HEK293T (cell line): ENCODE data around the gene ASPSCR1.

ENCODE experiments used
- CTCF ChIA-PET: fragments of 350-600 bp; formaldehyde crosslinking; extraction: SDS; loops from one replicate; lab custom pipeline; 2021; ENCODE audit warnings: antibody characterized with exemption, inconsistent platforms; lab: Yijun Ruan, JAX
- POLR2A ChIA-PET: fragments of 350-600 bp; formaldehyde crosslinking; extraction: SDS; loops from one replicate; lab custom pipeline; 2020; ENCODE audit warnings: antibody characterized with exemption, inconsistent platforms; lab: Yijun Ruan, JAX
- DNase-seq: peaks from one replicate; pipeline ENCODE4 v3.0.0; 2012; ENCODE audit warnings: mixed read lengths; ENCODE audit errors: extremely low spot score
- ARNT ChIP-seq: fragments of 450-650 bp; IDR thresholded peaks from 2 replicates; pipeline ENCODE4 v1.6.1; 2017; ENCODE audit warnings: mild to moderate bottlenecking
- BHLHE40 ChIP-seq: fragments of 450-650 bp; IDR thresholded peaks from 2 replicates; pipeline ENCODE4 v1.6.1; 2016; ENCODE audit warnings: mild to moderate bottlenecking, moderate library complexity, borderline replicate concordance
- CTBP1 ChIP-seq: fragments of 450-650 bp; IDR thresholded peaks from 2 replicates; pipeline ENCODE4 v1.6.1; 2016; ENCODE audit warnings: borderline replicate concordance
- ELF4 ChIP-seq: fragments of 450-650 bp; IDR thresholded peaks from 2 replicates; pipeline ENCODE4 v1.6.1; 2017; ENCODE audit warnings: antibody characterized with exemption
- FOXA1 ChIP-seq: fragments of 450-650 bp; IDR thresholded peaks from 2 replicates; pipeline ENCODE4 v1.6.1; 2016; ENCODE audit warnings: mild to moderate bottlenecking
- FOXK2 ChIP-seq: fragments of 450-650 bp; IDR thresholded peaks from 2 replicates; pipeline ENCODE4 v1.6.1; 2016; ENCODE audit warnings: mild to moderate bottlenecking
- FOXM1 ChIP-seq: fragments of 450-650 bp; IDR thresholded peaks from 2 replicates; pipeline ENCODE4 v1.6.1; 2017; ENCODE audit warnings: mild to moderate bottlenecking, borderline replicate concordance
- HDGF ChIP-seq: fragments of 450-650 bp; IDR thresholded peaks from 2 replicates; pipeline ENCODE4 v1.6.1; 2017; ENCODE audit warnings: antibody characterized with exemption, borderline replicate concordance
- L3MBTL2 ChIP-seq: fragments of 450-650 bp; conservative IDR thresholded peaks from 2 replicates; pipeline ENCODE4 v1.6.1; 2016; ENCODE audit warnings: mild to moderate bottlenecking
- LEF1 ChIP-seq: fragments of 450-650 bp; IDR thresholded peaks from 2 replicates; pipeline ENCODE4 v1.6.1; 2017; ENCODE audit warnings: mild to moderate bottlenecking, borderline replicate concordance
- NFRKB ChIP-seq: fragments of 450-650 bp; IDR thresholded peaks from 2 replicates; pipeline ENCODE4 v1.6.1; 2016; ENCODE audit warnings: mild to moderate bottlenecking, moderate library complexity
- PKNOX1 ChIP-seq: fragments of 450-650 bp; IDR thresholded peaks from 2 replicates; pipeline ENCODE4 v1.6.1; 2016
- SP1 ChIP-seq: fragments of 450-650 bp; IDR thresholded peaks from 2 replicates; pipeline ENCODE4 v1.6.1; 2017
- SUZ12 ChIP-seq: fragments of 450-650 bp; IDR thresholded peaks from 2 replicates; pipeline ENCODE4 v1.6.1; 2016; ENCODE audit warnings: mild to moderate bottlenecking
- TARDBP ChIP-seq: fragments of 450-650 bp; IDR thresholded peaks from 2 replicates; pipeline ENCODE4 v1.6.1; 2016
- ZNF384 ChIP-seq: fragments of 450-650 bp; IDR thresholded peaks from 2 replicates; pipeline ENCODE4 v1.6.1; 2016

The ASPSCR1 gene

GRCh38 chr17:82001571-82002056, 24.2 kb downstream of the ASPSCR1 start:
- POLR2A ChIA-PET: no interaction called here
- DNase-seq: no peak
- no peak for TF ChIP-seq ZNF384
- TF ChIP-seq TARDBP: no peak
- no peak for TF ChIP-seq FOXM1
- no peak for TF ChIP-seq CTBP1
- no peak for TF ChIP-seq L3MBTL2
- no peak for TF ChIP-seq BHLHE40
- TF ChIP-seq NFRKB: no peak
- no peak for TF ChIP-seq ARNT
- TF ChIP-seq SUZ12: no peak
- TF ChIP-seq FOXA1: no peak
- TF ChIP-seq HDGF: no peak
- TF ChIP-seq SP1: no peak
- no peak for TF ChIP-seq LEF1
- TF ChIP-seq FOXK2: no peak
- no peak for TF ChIP-seq ELF4
- no peak for TF ChIP-seq PKNOX1
- CTCF ChIA-PET: no interaction called here

DNA sequence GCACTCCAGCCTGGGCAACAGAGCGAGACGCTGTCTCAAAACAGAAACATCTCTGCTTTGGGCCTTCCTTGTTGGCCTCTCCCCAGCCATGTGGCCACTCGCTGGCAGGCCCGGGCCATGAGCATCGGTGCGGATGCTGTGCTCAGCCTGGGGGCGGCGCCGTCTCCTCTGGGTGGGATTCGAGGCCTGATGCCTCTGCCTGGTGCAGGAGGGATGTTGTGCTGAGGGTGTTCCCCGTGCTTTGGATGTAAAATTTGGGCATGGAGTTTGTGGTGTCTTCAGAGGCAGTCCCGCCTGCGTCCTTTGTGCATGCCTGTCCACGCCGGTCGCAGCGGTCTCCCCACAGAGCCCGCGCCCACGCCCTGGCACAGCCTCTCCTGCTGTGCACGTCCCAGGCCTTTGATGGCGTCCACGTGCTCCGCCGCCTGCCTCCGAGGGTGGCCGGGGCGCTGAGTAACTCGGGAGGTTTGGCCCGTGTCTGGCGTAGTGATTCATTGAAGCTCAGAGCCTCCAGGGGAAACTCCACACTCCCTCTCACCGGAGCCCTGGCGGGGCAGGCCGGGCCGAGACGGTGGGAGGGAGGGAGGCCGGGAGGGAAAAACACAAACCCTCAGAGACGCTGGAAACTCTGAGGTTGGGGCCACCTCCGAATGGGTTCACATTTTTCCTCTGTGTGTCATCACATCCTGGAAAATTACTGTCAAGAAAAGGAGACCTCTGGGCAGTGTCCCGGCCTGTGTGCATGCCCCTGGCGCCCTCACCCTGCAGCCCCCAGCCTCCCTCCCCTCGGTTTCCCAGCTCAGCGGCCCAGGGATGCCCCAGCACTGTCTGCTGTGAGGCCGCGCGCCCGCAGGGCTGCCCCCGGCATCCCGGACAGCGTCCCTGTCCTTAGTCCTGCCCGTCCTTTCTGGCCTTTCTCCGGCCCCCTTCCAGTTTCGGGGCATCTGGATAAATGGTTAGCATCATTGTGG, 26.3 kb downstream of the ASPSCR1 start:
- no peak for DNase-seq
- TF ChIP-seq CTBP1 (no peak), NFRKB (no peak), BHLHE40 (no peak), PKNOX1 (no peak), FOXK2 (no peak), TARDBP (no peak), LEF1 (no peak), ARNT (no peak), SUZ12 (no peak), FOXA1 (no peak), ZNF384 (no peak), SP1 (no peak), L3MBTL2 (no peak), ELF4 (no peak), FOXM1 (no peak), HDGF (no peak)
- ChIA-PET CTCF (no interaction called here), POLR2A (no interaction called here)

- DNase-seq: no peak
- TF ChIP-seq LEF1 (no peak), CTBP1 (no peak), SUZ12 (no peak), FOXA1 (no peak), FOXK2 (no peak), FOXM1 (no peak), L3MBTL2 (no peak), TARDBP (no peak), ZNF384 (no peak), PKNOX1 (no peak), NFRKB (no peak), BHLHE40 (no peak), ELF4 (no peak), HDGF (no peak), SP1 (no peak), ARNT (no peak)
- POLR2A ChIA-PET: no interaction called here
- CTCF ChIA-PET: no interaction called here
These were observed 27.4 kb downstream of the ASPSCR1 start for GRCh38 chr17:82004517-82005455.

DNA sequence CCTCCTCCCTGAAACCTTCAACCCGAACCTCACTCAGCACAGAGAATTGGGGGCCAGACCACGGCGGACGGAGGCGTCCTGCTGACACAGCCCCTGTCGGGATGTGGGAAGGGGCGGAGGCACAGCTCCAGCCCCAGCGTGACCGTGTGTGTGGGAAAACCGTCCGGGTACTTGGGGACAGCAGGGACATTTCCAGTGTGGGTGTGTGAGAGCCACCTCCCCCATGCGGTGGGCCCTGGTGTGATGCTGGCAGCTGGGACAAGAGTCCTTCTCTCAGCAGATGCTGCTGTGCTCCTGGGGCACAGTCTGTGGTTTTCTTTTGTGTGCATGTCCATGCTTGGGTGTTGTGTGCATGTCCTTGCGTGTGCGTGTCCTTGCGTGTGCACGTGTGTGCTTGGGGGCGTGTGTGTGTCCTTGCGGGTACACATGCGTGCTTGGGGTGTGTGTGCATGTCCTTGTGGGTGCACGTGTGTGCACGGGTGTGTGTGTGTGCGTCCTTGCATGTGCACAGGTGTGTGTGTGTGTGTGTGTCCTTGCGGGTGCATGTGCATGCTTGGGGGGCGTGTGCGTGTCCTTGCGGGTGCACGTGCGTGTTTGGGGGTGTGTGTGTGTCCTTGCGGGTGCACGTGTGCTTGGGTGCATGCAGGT, 28.4 kb downstream of the ASPSCR1 start:
- POLR2A ChIA-PET: no interaction called here
- CTCF ChIA-PET: no interaction called here
- TF ChIP-seq ELF4 (no peak), FOXK2 (no peak), FOXM1 (no peak), ZNF384 (no peak), BHLHE40 (no peak), PKNOX1 (no peak), LEF1 (no peak), HDGF (no peak), ARNT (no peak), CTBP1 (no peak), FOXA1 (no peak), SUZ12 (no peak), L3MBTL2 (no peak), SP1 (no peak), NFRKB (no peak), TARDBP (no peak)
- DNase-seq: no peak
